SK-N-SH (cell line): ENCODE data around the gene FCN3. TPM values are rescaled to one million over a fixed set of nuclear protein-coding genes. Genes with fewer than 3 reads are reported as not detected.

ENCODE experiments used
- CTCF ChIA-PET: fragments of 300-600, 350-600 bp; formaldehyde crosslinking; extraction: SDS; loops from one replicate; lab custom pipeline; 2021; lab: Yijun Ruan, JAX
- POLR2A ChIA-PET: fragments of 350-600 bp; sonication (Branson Sonifier 250); formaldehyde crosslinking; extraction: SDS; loops from one replicate; lab custom pipeline; 2020; ENCODE audit warnings: antibody characterized with exemption, inconsistent platforms; lab: Yijun Ruan, JAX
- DNase-seq: peaks from one replicate; pipeline ENCODE4 v3.0.0; 2012
- H2AFZ ChIP-seq: fragments of 200-600 bp; sonication (generic); 2 replicates; pipeline ENCODE4 v1.8.1; 2016; ENCODE audit warnings: antibody characterized with exemption, mild to moderate bottlenecking, low read depth
- H3F3A ChIP-seq: fragments of 200-600 bp; sonication (generic); replicated peaks from 2 replicates; pipeline ENCODE3; 2016; ENCODE audit warnings: antibody characterized with exemption, mild to moderate bottlenecking; ENCODE audit not compliant: insufficient read depth
- H3K27ac ChIP-seq, 2 experiments: fragments of 200-500 bp in 1 of 2; fragments of 200-600 bp in 1 of 2; sonication (Bioruptor generic) in 1 of 2; sonication (generic), shearing (Covaris generic) in 1 of 2; 2 replicates each; pipeline versions ENCODE4 v1.5.1 to v1.6.1; 2014 to 2016; ENCODE audit warnings: low read depth in 2 of 2, inconsistent platforms in 1 of 2, low read length in 1 of 2, mild to moderate bottlenecking in 1 of 2, mixed read lengths in 1 of 2
- H3K27me3 ChIP-seq: fragments of 200-600 bp; sonication (generic), shearing (Covaris generic); 2 replicates; pipeline ENCODE4 v1.6.1; 2016; ENCODE audit warnings: mixed run types; ENCODE audit not compliant: insufficient read depth
- H3K36me3 ChIP-seq, 2 experiments: fragments of 200-500 bp in 1 of 2; fragments of 200-600 bp in 1 of 2; sonication (Bioruptor generic) in 1 of 2; sonication (generic) in 1 of 2; replicated peaks in 1 of 2; 2 replicates each; pipeline versions ENCODE3 to v1.5.1; 2014 to 2016; ENCODE audit warnings: low read length in 1 of 2, mild to moderate bottlenecking in 1 of 2; ENCODE audit not compliant: insufficient read depth in 2 of 2, control insufficient read depth in 1 of 2
- H3K4me1 ChIP-seq, 2 experiments: fragments of 200-500 bp in 1 of 2; fragments of 200-600 bp in 1 of 2; sonication (Bioruptor generic) in 1 of 2; sonication (generic), shearing (Covaris generic) in 1 of 2; 2 replicates each; pipeline versions ENCODE4 v1.5.1 to v1.6.1; 2014 to 2016; ENCODE audit warnings: low read depth in 1 of 2, low read length in 1 of 2, mixed run types in 1 of 2; ENCODE audit not compliant: insufficient read depth in 2 of 2, control insufficient read depth in 1 of 2
- H3K4me2 ChIP-seq: fragments of 200-600 bp; sonication (generic), shearing (Covaris generic); 2 replicates; pipeline ENCODE4 v1.6.1; 2017; ENCODE audit warnings: mixed run types
- H3K4me3 ChIP-seq, 2 experiments: fragments of 200-500 bp in 1 of 2; fragments of 200-600 bp in 1 of 2; sonication (Bioruptor generic) in 1 of 2; sonication (generic), shearing (Covaris generic) in 1 of 2; 2 replicates each; pipeline versions ENCODE4 v1.5.1 to v1.8.1; 2014 to 2016; ENCODE audit warnings: low read depth in 2 of 2, inconsistent platforms in 1 of 2, low read length in 1 of 2, mild to moderate bottlenecking in 1 of 2, mixed read lengths in 1 of 2, moderate library complexity in 1 of 2
- H3K79me2 ChIP-seq: fragments of 200-600 bp; sonication (generic); 2 replicates; pipeline ENCODE4 v1.8.1; 2017; ENCODE audit warnings: mild to moderate bottlenecking; ENCODE audit not compliant: insufficient read depth
- H3K9ac ChIP-seq: fragments of 200-600 bp; sonication (generic); 2 replicates; pipeline ENCODE4 v1.6.1; 2017; ENCODE audit warnings: mixed run types
- H3K9me2 ChIP-seq: fragments of 200-600 bp; sonication (generic); 2 replicates; pipeline ENCODE4 v1.6.1; 2017; ENCODE audit warnings: mixed run types
- H3K9me3 ChIP-seq: fragments of 200-600 bp; sonication (generic); 2 replicates; pipeline ENCODE4 v1.6.1; 2017; ENCODE audit warnings: mixed run types, mild to moderate bottlenecking, moderate library complexity
- H4K20me1 ChIP-seq: fragments of 200-600 bp; sonication (generic); 2 replicates; pipeline ENCODE4 v1.6.1; 2017; ENCODE audit warnings: mild to moderate bottlenecking, mixed run types; ENCODE audit not compliant: insufficient read depth
- CHD2 ChIP-seq: fragments of 150-350 bp; IDR thresholded peaks from 2 replicates; pipeline ENCODE4 v1.6.1; 2018; ENCODE audit warnings: low read length; ENCODE audit not compliant: partially characterized antibody
- ELF1 ChIP-seq: IDR thresholded peaks from 2 replicates; pipeline ENCODE4 v1.4.0; 2012
- EP300 ChIP-seq, 2 experiments: IDR thresholded peaks; 2 replicates each; pipeline versions ENCODE4 v1.4.0 to v1.6.1; 2012; ENCODE audit warnings: borderline replicate concordance in 1 of 2, low read depth in 1 of 2, low read length in 1 of 2
- EZH2phosphoT487 ChIP-seq: fragments of 200-600 bp; sonication (generic); IDR thresholded peaks from 2 replicates; pipeline ENCODE4 v1.6.1; 2017; ENCODE audit warnings: low read depth, mixed run types, mild to moderate bottlenecking, antibody characterized with exemption, moderate library complexity, borderline replicate concordance
- FOXJ3 ChIP-seq: sonication (generic); formaldehyde crosslinking; IDR thresholded peaks from 2 replicates; pipeline ENCODE4 v1.5.1; 2020; ENCODE audit warnings: mild to moderate bottlenecking, missing genetic modification reagents
- GABPA ChIP-seq: IDR thresholded peaks from 2 replicates; pipeline ENCODE4 v1.4.0; 2012; ENCODE audit warnings: low read depth, mild to moderate bottlenecking
- NFIC ChIP-seq: IDR thresholded peaks from 2 replicates; pipeline ENCODE4 v1.4.0; 2012; ENCODE audit warnings: borderline replicate concordance
- NRF1 ChIP-seq: IDR thresholded peaks from 2 replicates; pipeline ENCODE4 v1.6.1; 2012; ENCODE audit warnings: low read depth, mild to moderate bottlenecking, low read length
- POLR2AphosphoS5 ChIP-seq: IDR thresholded peaks from 2 replicates; pipeline ENCODE4 v1.6.1; 2012; ENCODE audit warnings: low read depth, low read length
- RCOR1 ChIP-seq: fragments of 150-350 bp; IDR thresholded peaks from 2 replicates; pipeline ENCODE4 v1.6.1; 2017; ENCODE audit warnings: antibody characterized with exemption, low read length
- RFX5 ChIP-seq: IDR thresholded peaks from 2 replicates; pipeline ENCODE4 v1.6.1; 2012; ENCODE audit warnings: mild to moderate bottlenecking, improper control_type of control experiment, low read length
- SIN3A ChIP-seq: IDR thresholded peaks from 2 replicates; pipeline ENCODE4 v1.6.1; 2012; ENCODE audit warnings: low read depth, mild to moderate bottlenecking, low read length, moderate library complexity, borderline replicate concordance
- TAF1 ChIP-seq: IDR thresholded peaks from 2 replicates; pipeline ENCODE4 v1.6.1; 2012; ENCODE audit warnings: low read depth, mild to moderate bottlenecking, low read length, moderate library complexity, borderline replicate concordance
- TEAD4 ChIP-seq: IDR thresholded peaks from 2 replicates; pipeline ENCODE4 v1.4.0; 2012; ENCODE audit warnings: mild to moderate bottlenecking, borderline replicate concordance; ENCODE audit not compliant: insufficient read depth
- WGBS: methylation state at CpG from one replicate; pipeline ENCODE4 v1.1.6; 2017; ENCODE audit warnings: low lambda C conversion rate; 5-methylcytosine and 5-hydroxymethylcytosine counted together
- polyA plus RNA-seq, 3 experiments: library from polyadenylated mRNA; depleted of rRNA; stranded (reverse); fragments of >200 nt; gene quantifications; 2 replicates each; pipeline ENCODE4 v1.2.3, GENCODE V29; 2012
- TF ChIP-seq, protein P1 (sequence below): IDR thresholded peaks from 2 replicates; pipeline ENCODE4 v1.6.1; 2012; ENCODE audit warnings: mild to moderate bottlenecking, low read depth, low read length, moderate library complexity
- TF ChIP-seq, protein P2 (sequence below): IDR thresholded peaks from 2 replicates; pipeline ENCODE4 v1.4.0; 2012; ENCODE audit warnings: low read depth, borderline replicate concordance
- TF ChIP-seq, protein P3 (sequence below): fragments of 200-600 bp; sonication (generic); IDR thresholded peaks from 2 replicates; pipeline ENCODE4 v1.6.1; 2017; ENCODE audit warnings: antibody characterized with exemption, mild to moderate bottlenecking, moderate library complexity
- TF ChIP-seq, protein P4 (sequence below): IDR thresholded peaks from 2 replicates; pipeline ENCODE4 v1.4.0; 2012; ENCODE audit warnings: low read depth

Gene FCN3
- polyA plus RNA-seq, 1 of the 3 experiments (the other 2 are of a cell fraction): not detected

DNA sequence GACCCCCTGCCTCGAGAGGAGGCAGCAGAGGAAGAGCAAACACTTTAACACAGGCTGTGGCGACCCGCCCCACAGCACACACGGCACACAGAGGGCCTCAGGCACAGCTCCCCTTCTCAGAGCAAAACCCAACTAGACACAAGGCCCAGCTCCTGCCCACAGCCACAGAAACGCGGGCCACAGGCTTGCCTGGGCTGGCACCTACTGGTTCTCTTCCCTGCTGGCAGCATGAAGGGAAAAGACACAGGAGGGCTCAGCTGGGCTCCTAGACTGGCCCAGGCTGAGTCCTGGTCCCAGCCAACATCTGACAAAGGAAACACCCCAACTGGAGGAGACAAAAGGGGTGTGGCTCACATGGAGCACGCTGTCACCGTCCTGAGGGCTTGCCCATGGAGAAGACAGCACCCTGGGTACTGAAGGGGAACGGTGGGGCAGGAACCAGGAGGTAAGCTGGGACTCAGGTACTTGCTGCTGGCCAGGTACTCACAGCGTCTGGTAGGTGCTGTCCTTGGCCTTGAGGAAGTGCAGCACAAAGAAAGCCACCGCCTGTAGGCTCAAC, 5.0 kb upstream of the FCN3 start:
- Histone ChIP-seq H3K4me3 (no peak overlapping the region), H3K9me2 (no peaks in the 10 kb centered on the region), H3K79me2 (no peaks in the 10 kb centered on the region), H3K9ac (no peak overlapping the region), H3K4me2 (no peak overlapping the region), H4K20me1 (no peaks in the 10 kb centered on the region), H3K4me1 (peaks cover 0 to 10% of the 10 kb centered on the region in 2 experiments; a peak in 1 of 4 replicates), H3K27ac (no peak overlapping the region), H3K36me3 (no peaks in the 10 kb centered on the region), H3K27me3 (no peaks in the 10 kb centered on the region), H2AFZ (no peak overlapping the region), H3K9me3 (no peaks in the 10 kb centered on the region)
- CTCF ChIA-PET: interaction anchor here (1.0 to 13.1 kb wide), 8 partner anchors 9 to 229 kb away, joined by 4 to 154 read pairs (median 10); partner anchors contain the start of gene MAP3K6
- no peak for DNase-seq
- TF ChIP-seq FOXJ3 (CRISPR knock-in tag): no peak
- no peak for TF ChIP-seq ELF1
- TF ChIP-seq, all 33 proteins: peak for 0
- POLR2A ChIA-PET: interaction anchor here (0.6 to 1.1 kb wide), 2 partner anchors 14 to 122 kb away, joined by 3 read pairs; no protein-coding TSS in a partner anchor
- 90% methylated on average over 4 of the region's 11 CpGs for WGBS
- no peaks in the 10 kb centered on the region for H3F3A ChIP-seq

DNA sequence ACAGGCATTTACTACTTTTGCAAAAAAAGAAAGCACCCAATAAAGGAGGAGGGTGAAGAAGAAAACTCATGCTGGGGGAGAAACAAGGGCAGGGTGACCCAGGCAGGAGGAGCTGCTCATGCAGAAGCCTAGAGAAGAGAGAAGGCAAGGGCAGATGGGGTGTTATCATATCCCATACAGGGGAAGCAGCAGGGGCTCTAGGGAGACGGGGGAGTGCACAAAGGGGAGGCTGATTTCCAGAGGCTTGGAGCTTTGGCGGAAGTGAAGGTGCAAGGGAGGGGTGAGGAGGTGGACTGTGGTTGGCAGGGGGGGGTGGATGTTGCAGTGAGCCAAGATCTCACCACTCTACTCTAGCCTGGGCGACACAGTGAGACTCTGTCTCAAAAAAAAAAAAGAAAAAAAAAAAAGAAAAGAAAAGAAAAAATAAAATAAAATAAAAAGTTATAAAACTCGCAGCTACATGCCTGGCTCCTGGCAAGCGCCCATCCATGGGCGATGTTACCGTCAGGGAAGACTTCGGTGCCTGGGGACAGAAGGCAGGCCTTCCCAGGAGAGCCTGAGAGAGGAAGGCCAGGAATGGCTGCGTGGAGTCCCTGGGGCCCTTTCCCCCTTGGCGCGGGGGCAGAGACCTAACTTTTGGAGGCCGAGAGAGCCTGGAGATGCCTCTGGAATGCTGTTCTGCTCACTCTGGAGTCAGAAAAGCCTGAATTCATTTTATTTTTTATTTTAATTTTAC, 3.3 kb upstream of the FCN3 start:
- Histone ChIP-seq H3K4me1 (peaks cover 0 to 10% of the 10 kb centered on the region in 2 experiments; a peak in 1 of 4 replicates), H3K9me3 (no peaks in the 10 kb centered on the region), H3K36me3 (no peaks in the 10 kb centered on the region), H3F3A (no peaks in the 10 kb centered on the region), H3K79me2 (no peaks in the 10 kb centered on the region), H2AFZ (no peak overlapping the region), H3K4me2 (no peak overlapping the region), H3K27me3 (no peaks in the 10 kb centered on the region), H3K9ac (no peak overlapping the region), H3K27ac (no peak overlapping the region), H4K20me1 (no peaks in the 10 kb centered on the region), H3K9me2 (no peaks in the 10 kb centered on the region), H3K4me3 (no peak overlapping the region)
- no peak for DNase-seq
- WGBS: 92% methylated on average over 12 of the region's 12 CpGs
- POLR2A ChIA-PET: no interaction called here
- CTCF ChIA-PET: interaction anchor here (0.6 to 13.1 kb wide), 11 partner anchors 9 to 333 kb away, joined by 3 to 154 read pairs (median 5); partner anchors contain the start of gene MAP3K6
- TF ChIP-seq RFX5: no peak
- TF ChIP-seq, protein P1, sequence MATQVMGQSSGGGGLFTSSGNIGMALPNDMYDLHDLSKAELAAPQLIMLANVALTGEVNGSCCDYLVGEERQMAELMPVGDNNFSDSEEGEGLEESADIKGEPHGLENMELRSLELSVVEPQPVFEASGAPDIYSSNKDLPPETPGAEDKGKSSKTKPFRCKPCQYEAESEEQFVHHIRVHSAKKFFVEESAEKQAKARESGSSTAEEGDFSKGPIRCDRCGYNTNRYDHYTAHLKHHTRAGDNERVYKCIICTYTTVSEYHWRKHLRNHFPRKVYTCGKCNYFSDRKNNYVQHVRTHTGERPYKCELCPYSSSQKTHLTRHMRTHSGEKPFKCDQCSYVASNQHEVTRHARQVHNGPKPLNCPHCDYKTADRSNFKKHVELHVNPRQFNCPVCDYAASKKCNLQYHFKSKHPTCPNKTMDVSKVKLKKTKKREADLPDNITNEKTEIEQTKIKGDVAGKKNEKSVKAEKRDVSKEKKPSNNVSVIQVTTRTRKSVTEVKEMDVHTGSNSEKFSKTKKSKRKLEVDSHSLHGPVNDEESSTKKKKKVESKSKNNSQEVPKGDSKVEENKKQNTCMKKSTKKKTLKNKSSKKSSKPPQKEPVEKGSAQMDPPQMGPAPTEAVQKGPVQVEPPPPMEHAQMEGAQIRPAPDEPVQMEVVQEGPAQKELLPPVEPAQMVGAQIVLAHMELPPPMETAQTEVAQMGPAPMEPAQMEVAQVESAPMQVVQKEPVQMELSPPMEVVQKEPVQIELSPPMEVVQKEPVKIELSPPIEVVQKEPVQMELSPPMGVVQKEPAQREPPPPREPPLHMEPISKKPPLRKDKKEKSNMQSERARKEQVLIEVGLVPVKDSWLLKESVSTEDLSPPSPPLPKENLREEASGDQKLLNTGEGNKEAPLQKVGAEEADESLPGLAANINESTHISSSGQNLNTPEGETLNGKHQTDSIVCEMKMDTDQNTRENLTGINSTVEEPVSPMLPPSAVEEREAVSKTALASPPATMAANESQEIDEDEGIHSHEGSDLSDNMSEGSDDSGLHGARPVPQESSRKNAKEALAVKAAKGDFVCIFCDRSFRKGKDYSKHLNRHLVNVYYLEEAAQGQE: no peak
- TF ChIP-seq POLR2AphosphoS5: no peak
- TF ChIP-seq TEAD4: no peak
- no peak for TF ChIP-seq RCOR1
- TF ChIP-seq NRF1: no peak
- TF ChIP-seq, protein P2, sequence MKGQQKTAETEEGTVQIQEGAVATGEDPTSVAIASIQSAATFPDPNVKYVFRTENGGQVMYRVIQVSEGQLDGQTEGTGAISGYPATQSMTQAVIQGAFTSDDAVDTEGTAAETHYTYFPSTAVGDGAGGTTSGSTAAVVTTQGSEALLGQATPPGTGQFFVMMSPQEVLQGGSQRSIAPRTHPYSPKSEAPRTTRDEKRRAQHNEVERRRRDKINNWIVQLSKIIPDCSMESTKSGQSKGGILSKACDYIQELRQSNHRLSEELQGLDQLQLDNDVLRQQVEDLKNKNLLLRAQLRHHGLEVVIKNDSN: no peak
- TF ChIP-seq GABPA: no peak
- no peak for TF ChIP-seq ELF1
- TF ChIP-seq CHD2: no peak
- TF ChIP-seq, protein P3, sequence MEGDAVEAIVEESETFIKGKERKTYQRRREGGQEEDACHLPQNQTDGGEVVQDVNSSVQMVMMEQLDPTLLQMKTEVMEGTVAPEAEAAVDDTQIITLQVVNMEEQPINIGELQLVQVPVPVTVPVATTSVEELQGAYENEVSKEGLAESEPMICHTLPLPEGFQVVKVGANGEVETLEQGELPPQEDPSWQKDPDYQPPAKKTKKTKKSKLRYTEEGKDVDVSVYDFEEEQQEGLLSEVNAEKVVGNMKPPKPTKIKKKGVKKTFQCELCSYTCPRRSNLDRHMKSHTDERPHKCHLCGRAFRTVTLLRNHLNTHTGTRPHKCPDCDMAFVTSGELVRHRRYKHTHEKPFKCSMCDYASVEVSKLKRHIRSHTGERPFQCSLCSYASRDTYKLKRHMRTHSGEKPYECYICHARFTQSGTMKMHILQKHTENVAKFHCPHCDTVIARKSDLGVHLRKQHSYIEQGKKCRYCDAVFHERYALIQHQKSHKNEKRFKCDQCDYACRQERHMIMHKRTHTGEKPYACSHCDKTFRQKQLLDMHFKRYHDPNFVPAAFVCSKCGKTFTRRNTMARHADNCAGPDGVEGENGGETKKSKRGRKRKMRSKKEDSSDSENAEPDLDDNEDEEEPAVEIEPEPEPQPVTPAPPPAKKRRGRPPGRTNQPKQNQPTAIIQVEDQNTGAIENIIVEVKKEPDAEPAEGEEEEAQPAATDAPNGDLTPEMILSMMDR: no peak
- TF ChIP-seq EZH2phosphoT487: no peak
- TF ChIP-seq, protein P4, sequence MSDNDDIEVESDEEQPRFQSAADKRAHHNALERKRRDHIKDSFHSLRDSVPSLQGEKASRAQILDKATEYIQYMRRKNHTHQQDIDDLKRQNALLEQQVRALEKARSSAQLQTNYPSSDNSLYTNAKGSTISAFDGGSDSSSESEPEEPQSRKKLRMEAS: no peak
- TF ChIP-seq FOXJ3 (CRISPR knock-in tag): no peak
- TF ChIP-seq NFIC: no peak
- no peak for TF ChIP-seq EP300 (IDR thresholded peaks at IDR 0.05; ENCODE audit: borderline replicate concordance in 1 of 2, low read depth in 1 of 2, low read length in 1 of 2)
- no peak for TF ChIP-seq TAF1
- no peak for TF ChIP-seq SIN3A
